ENCODE measurements around the gene JAK3. TPM values are rescaled to one million over a fixed set of nuclear protein-coding genes. Genes with fewer than 3 reads are reported as not detected.

The JAK3 gene
- total RNA-seq, 1 donor from 2014 or later = 28.1 TPM

- TF ChIP-seq CTCF (IDR thresholded peaks at IDR 0.05) = no peak
- no peak for DNase-seq (ENCODE audit: low spot score in 2 of 2)
These were observed 20.9 kb upstream of the JAK3 start for GRCh38 chr19:17868669-17869068.

GRCh38 chr19:17866964-17867486 lies 19.2 kb upstream of the JAK3 start:
- H3K4me3 ChIP-seq = no peak overlapping the region
- no peak for DNase-seq (ENCODE audit: low spot score in 2 of 2)
- intact Hi-C loops (cut with DNase I) = loop anchor here (10.0 kb wide), 1 partner anchor 188 kb away; no protein-coding TSS in a partner anchor
- no peaks in the 10 kb centered on the region for H3K9me3 ChIP-seq
- no peak for TF ChIP-seq CTCF (IDR thresholded peaks at IDR 0.05)
- H3K27ac ChIP-seq = no peak overlapping the region
- peaks cover 30 to 38% of the 10 kb centered on the region in 2 donors for H3K36me3 ChIP-seq
- peaks cover 14% of the 10 kb centered on the region for H3K27me3 ChIP-seq
- H3K4me1 ChIP-seq = no peaks in the 10 kb centered on the region

More at GRCh38 chr19:17868669-17869068, 20.9 kb upstream of the JAK3 start:
- Histone ChIP-seq H3K4me3 (no peak overlapping the region), H3K27ac (no peak overlapping the region), H3K9me3 (no peaks in the 10 kb centered on the region), H3K27me3 (peaks cover 28% of the 10 kb centered on the region), H3K4me1 (no peaks in the 10 kb centered on the region), H3K36me3 (peaks cover 14 to 22% of the 10 kb centered on the region in 2 donors)
- intact Hi-C loops (cut with DNase I) = loop anchor here (10.0 kb wide), 1 partner anchor 186 kb away; no protein-coding TSS in a partner anchor

- Histone ChIP-seq H3K27ac (no peak overlapping the region), H3K4me3 (no peak overlapping the region), H3K27me3 (peaks cover 8% of the 10 kb centered on the region), H3K4me1 (peaks cover 0 to 3% of the 10 kb centered on the region in 2 donors), H3K36me3 (peaks cover 36 to 44% of the 10 kb centered on the region in 2 donors), H3K9me3 (no peaks in the 10 kb centered on the region)
- TF ChIP-seq CTCF (IDR thresholded peaks at IDR 0.05) = no peak
- intact Hi-C loops (cut with DNase I) = loop anchor here (10.0 kb wide), 1 partner anchor 188 kb away; no protein-coding TSS in a partner anchor
- no peak for DNase-seq (ENCODE audit: low spot score in 2 of 2)
These were observed 18.7 kb upstream of the JAK3 start for GRCh38 chr19:17866312-17866963.

GRCh38 chr19:17865364-17866311 lies 17.9 kb upstream of the JAK3 start:
- DNase-seq (ENCODE audit: low spot score in 2 of 2) = no peak
- Histone ChIP-seq H3K27ac (no peak overlapping the region), H3K4me3 (no peak overlapping the region), H3K36me3 (peaks cover 38 to 49% of the 10 kb centered on the region in 2 donors), H3K27me3 (peaks cover 6% of the 10 kb centered on the region), H3K9me3 (no peaks in the 10 kb centered on the region), H3K4me1 (peaks cover 5 to 11% of the 10 kb centered on the region in 2 donors)
- intact Hi-C loops (cut with DNase I) = loop anchor here (10.0 kb wide), 1 partner anchor 189 kb away; no protein-coding TSS in a partner anchor
- TF ChIP-seq CTCF (IDR thresholded peaks at IDR 0.05) = no peak

- no peaks in the 10 kb centered on the region for H3K9me3 ChIP-seq
- peaks cover 10 to 17% of the 10 kb centered on the region in 2 donors for H3K4me1 ChIP-seq
- DNase-seq (ENCODE audit: low spot score in 2 of 2) = no peak
- TF ChIP-seq CTCF (IDR thresholded peaks at IDR 0.05) = no peak
- H3K27me3 ChIP-seq = no peaks in the 10 kb centered on the region
- intact Hi-C loops (cut with DNase I) = loop anchor here (10.0 kb wide), 1 partner anchor 191 kb away; no protein-coding TSS in a partner anchor
- peaks cover 38 to 49% of the 10 kb centered on the region in 2 donors for H3K36me3 ChIP-seq
- no peak overlapping the region for H3K4me3 ChIP-seq
- no peak overlapping the region for H3K27ac ChIP-seq
These were observed 15.9 kb upstream of the JAK3 start for GRCh38 chr19:17863520-17864182.

Data from ascending aorta (tissue), 2 donors.